T-cell (primary cell): ENCODE measurements around the gene COG1. TPM values are rescaled to one million over a fixed set of nuclear protein-coding genes. Genes with fewer than 3 reads are reported as not detected.
A peak's percentile ranks its signal among the peaks of the same experiment; 100 is the strongest.

Experiments
- ATAC-seq, 4 experiments: fragments of 200-7000 bp in 3 of 4; fragments of 150-1000 bp in 1 of 4; cut with Tn5 transposase; replicated peaks in 1 of 4; 1 replicate in 3 of 4; 2 replicates in 1 of 4; pipeline ENCODE4 v1.10.0; 2021; ENCODE audit warnings: moderate library complexity in 3 of 4, mild to moderate bottlenecking in 2 of 4, moderate number of reproducible peaks in 1 of 4
- CTCF ChIA-PET, 2 donors: fragments of 300-600 bp; sonication (Branson Sonifier 250); formaldehyde crosslinking; loops; one replicate each; lab custom pipeline; 2022; ENCODE audit warnings: antibody characterized with exemption in 2 of 2; lab: Charles Lee
- POLR2A ChIA-PET, 2 donors: fragments of 300-600 bp; sonication (Branson Sonifier 250); formaldehyde crosslinking; loops; one replicate each; lab custom pipeline; 2022; ENCODE audit warnings: antibody characterized with exemption in 2 of 2; lab: Charles Lee
- DNase-seq, 35 experiments: peaks; one replicate each; pipeline versions ENCODE4 v3.0.0 to v3.0.0-alpha.2; 2013 to 2023
- H3K27ac ChIP-seq: one replicate; pipeline ENCODE4 v1.5.1; 2013; ENCODE audit warnings: low read length
- H3K27me3 ChIP-seq, 2 experiments: replicated peaks in 1 of 2; 1 replicate in 1 of 2; 2 replicates in 1 of 2; pipeline versions ENCODE4 v1.6.1 to v1.7.0; 2013; ENCODE audit warnings: low read length in 1 of 2, mixed read lengths in 1 of 2; ENCODE audit not compliant: control insufficient read depth in 2 of 2, insufficient read depth in 2 of 2; ENCODE audit errors: extremely low read depth in 1 of 2
- H3K36me3 ChIP-seq, 2 donors: 1 replicate in 1 of 2; 2 replicates in 1 of 2; pipeline versions ENCODE4 v1.6.1 to v1.7.0; 2013; ENCODE audit warnings: low read length in 1 of 2; ENCODE audit not compliant: control insufficient read depth in 2 of 2, insufficient read depth in 1 of 2; ENCODE audit errors: extremely low read depth in 1 of 2
- H3K4me1 ChIP-seq, 2 experiments: 1 replicate in 1 of 2; 2 replicates in 1 of 2; pipeline versions ENCODE4 v1.6.1 to v1.7.0; 2013; ENCODE audit warnings: low read length in 2 of 2, mixed read lengths in 1 of 2; ENCODE audit not compliant: insufficient read depth in 2 of 2, control insufficient read depth in 1 of 2; ENCODE audit errors: extremely low read depth in 1 of 2
- H3K4me3 ChIP-seq, 2 donors: 1 replicate in 1 of 2; 2 replicates in 1 of 2; pipeline versions ENCODE4 v1.5.1 to v1.7.0; 2013; ENCODE audit warnings: mild to moderate bottlenecking in 2 of 2, low read length in 1 of 2, moderate library complexity in 1 of 2; ENCODE audit not compliant: control insufficient read depth in 1 of 2; ENCODE audit errors: extremely low read depth in 1 of 2
- H3K9me3 ChIP-seq: 2 replicates; pipeline ENCODE4 v1.7.0; 2013
- H3K27ac Mint-ChIP-seq, 2 donors: one replicate each; pipeline ENCODE4 v1.8.0; 2020 to 2021; ENCODE audit warnings: mild to moderate bottlenecking in 2 of 2, mixed read lengths in 2 of 2
- H3K27me3 Mint-ChIP-seq, 2 donors: one replicate each; pipeline ENCODE4 v1.8.0; 2021 to 2022; ENCODE audit warnings: mixed read lengths in 2 of 2
- H3K36me3 Mint-ChIP-seq: one replicate; pipeline ENCODE4 v1.8.0; 2021; ENCODE audit warnings: mixed read lengths
- H3K4me1 Mint-ChIP-seq, 3 donors: one replicate each; pipeline ENCODE4 v1.8.0; 2020 to 2022; ENCODE audit warnings: mixed read lengths in 3 of 3, mild to moderate bottlenecking in 1 of 3
- H3K4me3 Mint-ChIP-seq, 3 donors: one replicate each; pipeline ENCODE4 v1.8.0; 2020 to 2022; ENCODE audit warnings: mild to moderate bottlenecking in 3 of 3, mixed read lengths in 3 of 3, moderate library complexity in 3 of 3
- H3K9me3 Mint-ChIP-seq, 3 donors: one replicate each; pipeline ENCODE4 v1.8.0; 2020 to 2022; ENCODE audit warnings: mixed read lengths in 3 of 3
- WGBS: methylation state at CpG from one replicate; pipeline ENCODE4 v1.1.5; 2013; ENCODE audit warnings: missing lambda C conversion rate; ENCODE audit not compliant: insufficient coverage; 5-methylcytosine and 5-hydroxymethylcytosine counted together
- total RNA-seq, 35 experiments: library from RNA in 6 of 35; stranded (reverse) in 6 of 35; fragments of 120-200 nt in 1 of 35; gene quantifications; one replicate each; pipeline versions ENCODE4 v1.2.1 to v1.2.4 and lab custom pipeline; 2013 to 2026

Gene COG1
- total RNA-seq, 5 donors from 2014 or later (not counting 1 experiment from before 2014, with no cell fraction given): 66.3 to 77.2 (median 73.3) TPM

- no peak overlapping the region for H3K4me3 Mint-ChIP-seq
- peaks cover 0 to 11% (median 10%) of the 10 kb centered on the region in 3 donors for H3K4me1 Mint-ChIP-seq
- no peak overlapping the region for H3K27ac Mint-ChIP-seq
- H3K27me3 Mint-ChIP-seq: no peaks in the 10 kb centered on the region
- H3K36me3 Mint-ChIP-seq: no peaks in the 10 kb centered on the region
- peaks cover 3 to 11% of the 10 kb centered on the region in 2 experiments for H3K4me1 ChIP-seq
- WGBS: no CpG with 5 or more reads among the region's 1 CpG
- DNase-seq (no peak), ATAC-seq (no peak)
- no peaks in the 10 kb centered on the region for H3K9me3 Mint-ChIP-seq
- no peak overlapping the region for H3K27ac ChIP-seq
- no peaks in the 10 kb centered on the region for H3K27me3 ChIP-seq
- H3K4me3 ChIP-seq: no peak overlapping the region
- no peaks in the 10 kb centered on the region for H3K9me3 ChIP-seq
- ChIA-PET CTCF (no interaction called here), POLR2A (no interaction called here)
- H3K36me3 ChIP-seq: no peaks in the 10 kb centered on the region
These were observed 4.8 kb upstream of the COG1 start for GRCh38 chr17:73188011-73188410.

DNA sequence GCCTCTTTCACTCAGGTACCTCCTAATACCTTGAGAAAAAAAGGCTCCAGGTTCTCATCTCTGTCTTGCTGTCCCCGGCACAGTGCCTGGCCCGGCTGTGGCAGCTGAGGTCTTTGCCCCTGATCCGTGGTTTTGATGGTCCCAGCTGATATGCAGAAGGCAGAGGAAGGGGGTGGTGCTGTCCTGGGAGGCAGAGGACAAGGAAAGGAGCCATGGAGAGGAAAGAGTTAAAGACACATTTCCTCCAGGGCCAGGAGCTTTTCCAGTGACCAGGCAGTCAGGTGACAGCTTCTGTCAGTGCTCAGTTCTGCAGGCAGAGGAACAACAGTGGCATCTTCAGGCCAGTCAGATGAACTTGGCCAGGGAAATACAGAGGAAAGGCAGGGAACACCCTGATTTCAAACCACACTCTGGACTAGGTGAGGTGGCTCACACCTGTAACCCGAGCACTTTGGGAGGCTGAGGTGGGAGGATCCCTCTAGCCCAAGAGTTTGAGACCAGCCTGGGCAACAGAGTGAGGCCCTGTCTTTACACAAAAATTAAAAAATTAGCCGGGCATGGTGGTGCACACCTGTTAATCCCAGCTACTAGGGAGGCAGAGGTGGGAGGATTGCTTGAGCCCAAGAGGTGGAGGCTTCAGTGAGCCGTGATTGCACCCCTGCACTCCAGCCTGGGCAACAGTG is 3.3 kb upstream of the COG1 start:
- Histone ChIP-seq H3K27ac (no peak overlapping the region), H3K4me1 (peaks cover 8 to 21% of the 10 kb centered on the region in 2 experiments), H3K27me3 (no peaks in the 10 kb centered on the region), H3K36me3 (no peaks in the 10 kb centered on the region), H3K9me3 (no peaks in the 10 kb centered on the region), H3K4me3 (no peak overlapping the region)
- Mint-ChIP-seq H3K4me3 (no peak overlapping the region), H3K36me3 (no peaks in the 10 kb centered on the region), H3K27me3 (no peaks in the 10 kb centered on the region), H3K27ac (no peak overlapping the region), H3K4me1 (peaks cover 9 to 20% (median 20%) of the 10 kb centered on the region in 3 donors), H3K9me3 (no peaks in the 10 kb centered on the region)
- ATAC-seq: no peak
- ChIA-PET CTCF (interaction anchor here (0.8 to 0.9 kb wide), 2 partner anchors 630 to 633 kb away, joined by 3 read pairs; no protein-coding TSS in a partner anchor), POLR2A (no interaction called here)
- no peak for DNase-seq
- WGBS: 79% methylated on average over 2 of the region's 6 CpGs

DNA sequence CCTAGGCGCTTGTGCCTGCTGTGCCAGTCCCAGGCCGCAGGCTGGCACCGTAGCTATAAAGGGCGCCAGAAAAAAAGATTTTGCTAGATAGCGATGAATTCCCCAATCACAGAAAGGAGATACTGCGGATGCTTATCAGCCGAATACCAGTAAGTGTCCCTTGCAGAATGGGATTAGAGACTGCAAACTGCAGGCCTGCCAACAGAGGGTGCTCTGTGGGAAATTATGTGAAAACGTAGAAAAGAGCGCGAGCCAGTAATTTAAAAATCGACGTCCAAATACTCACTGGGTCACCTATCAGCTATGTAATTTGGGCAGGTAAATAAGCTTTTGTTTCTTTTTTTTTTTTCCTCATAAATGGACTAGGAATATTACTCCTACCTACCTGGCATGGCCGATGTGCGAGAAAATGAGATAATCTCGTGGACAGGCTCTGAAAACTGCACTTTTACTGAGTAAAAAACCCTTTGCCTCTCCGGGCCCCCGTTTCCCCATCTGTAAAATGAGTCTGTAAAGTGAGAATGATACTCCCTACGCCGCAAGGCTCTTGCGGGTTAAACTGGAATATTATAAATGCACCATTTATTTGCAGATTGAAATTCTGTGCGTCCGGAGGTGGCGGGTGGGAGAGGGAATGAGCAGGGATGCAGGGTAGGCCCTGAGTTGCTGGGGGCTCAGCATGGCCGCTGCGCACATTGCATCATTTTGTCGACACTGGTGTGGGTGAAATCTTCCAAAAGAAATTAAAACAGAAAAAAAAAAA is 1.2 kb upstream of the COG1 start:
- ATAC-seq (peak in 1 of 4 experiments; percentile 23), DNase-seq (peak; percentile 17 to 82 (median 57))
- peaks cover 6% of the 10 kb centered on the region for H3K36me3 Mint-ChIP-seq
- WGBS: 14% methylated on average over 7 of the region's 26 CpGs
- Histone ChIP-seq H3K36me3 (peaks cover 0 to 8% of the 10 kb centered on the region in 2 donors), H3K4me1 (peaks cover 8 to 31% of the 10 kb centered on the region in 2 experiments), H3K9me3 (no peaks in the 10 kb centered on the region), H3K27ac (peak overlapping the region; percentile 60), H3K4me3 (peak overlapping the region; percentile 76 to 89), H3K27me3 (no peaks in the 10 kb centered on the region)
- peak overlapping the region; percentile 86 to 96 (median 94) for H3K4me3 Mint-ChIP-seq
- H3K9me3 Mint-ChIP-seq: no peaks in the 10 kb centered on the region
- peaks cover 17 to 35% (median 34%) of the 10 kb centered on the region in 3 donors for H3K4me1 Mint-ChIP-seq
- CTCF ChIA-PET: interaction anchor here (0.6 to 2.0 kb wide), 15 partner anchors 18 to 631 kb away, joined by 3 to 16 read pairs (median 5); a partner anchor contains a TSS
- peak overlapping the region; percentile 49 to 88 for H3K27ac Mint-ChIP-seq
- POLR2A ChIA-PET: interaction anchor here in 1 of 2 donors (0.6 kb wide), 1 partner anchor 24 kb away, joined by 3 read pairs; no protein-coding TSS in a partner anchor
- H3K27me3 Mint-ChIP-seq: no peaks in the 10 kb centered on the region

GRCh38 chr17:73192206-73192893 is 505 bp upstream of the COG1 start:
- H3K4me1 Mint-ChIP-seq: peaks cover 21 to 37% (median 34%) of the 10 kb centered on the region in 3 donors
- under 1% methylated on average over 51 of the region's 74 CpGs for WGBS
- H3K4me3 ChIP-seq: peak overlapping the region; percentile 76 to 89
- H3K36me3 ChIP-seq: peaks cover 5 to 15% of the 10 kb centered on the region in 2 donors
- no peaks in the 10 kb centered on the region for H3K9me3 Mint-ChIP-seq
- peak in 33 of 35 experiments; percentile 24 to 80 (median 53) for DNase-seq
- H3K36me3 Mint-ChIP-seq: peaks cover 13% of the 10 kb centered on the region
- H3K27me3 Mint-ChIP-seq: no peaks in the 10 kb centered on the region
- peak; percentile 75 to 80 (median 77) for ATAC-seq
- H3K4me3 Mint-ChIP-seq: peak overlapping the region; percentile 86 to 96 (median 94)
- no peaks in the 10 kb centered on the region for H3K27me3 ChIP-seq
- ChIA-PET CTCF (interaction anchor here (0.6 to 1.6 kb wide), 11 partner anchors 20 to 467 kb away, joined by 3 to 16 read pairs (median 5); a partner anchor contains a TSS), POLR2A (no interaction called here)
- no peaks in the 10 kb centered on the region for H3K9me3 ChIP-seq
- H3K27ac ChIP-seq: peak overlapping the region; percentile 60
- peak overlapping the region; percentile 78 to 88 for H3K27ac Mint-ChIP-seq
- H3K4me1 ChIP-seq: peaks cover 8 to 31% of the 10 kb centered on the region in 2 experiments

- Histone ChIP-seq H3K27me3 (no peaks in the 10 kb centered on the region), H3K4me1 (peaks cover 8 to 31% of the 10 kb centered on the region in 2 experiments), H3K4me3 (no peak overlapping the region), H3K9me3 (no peaks in the 10 kb centered on the region), H3K27ac (no peak overlapping the region), H3K36me3 (peaks cover 10 to 38% of the 10 kb centered on the region in 2 donors)
- Mint-ChIP-seq H3K27me3 (no peaks in the 10 kb centered on the region), H3K9me3 (no peaks in the 10 kb centered on the region), H3K4me3 (peak overlapping the region; percentile 61 to 96 (median 72)), H3K27ac (peak overlapping the region; percentile 47 to 82), H3K4me1 (peaks cover 32 to 42% (median 34%) of the 10 kb centered on the region in 3 donors), H3K36me3 (peaks cover 35% of the 10 kb centered on the region)
- DNase-seq: no peak
- no peak for ATAC-seq
- WGBS: 90% methylated on average over 11 of the region's 22 CpGs
- ChIA-PET CTCF (no interaction called here), POLR2A (no interaction called here)
These were observed 1.8 kb downstream of the COG1 start for GRCh38 chr17:73194514-73195222.
